HG02678 (cell line): ENCODE results near the gene PDZD8.

Experiments used
- ATAC-seq: cut with Tn5 transposase; IDR thresholded peaks from one replicate; pipeline ENCODE4 v1.9.1; 2021; ENCODE audit warnings: mild to moderate bottlenecking, moderate library complexity; ENCODE audit not compliant: unreplicated experiment

PDZD8 gene

DNA sequence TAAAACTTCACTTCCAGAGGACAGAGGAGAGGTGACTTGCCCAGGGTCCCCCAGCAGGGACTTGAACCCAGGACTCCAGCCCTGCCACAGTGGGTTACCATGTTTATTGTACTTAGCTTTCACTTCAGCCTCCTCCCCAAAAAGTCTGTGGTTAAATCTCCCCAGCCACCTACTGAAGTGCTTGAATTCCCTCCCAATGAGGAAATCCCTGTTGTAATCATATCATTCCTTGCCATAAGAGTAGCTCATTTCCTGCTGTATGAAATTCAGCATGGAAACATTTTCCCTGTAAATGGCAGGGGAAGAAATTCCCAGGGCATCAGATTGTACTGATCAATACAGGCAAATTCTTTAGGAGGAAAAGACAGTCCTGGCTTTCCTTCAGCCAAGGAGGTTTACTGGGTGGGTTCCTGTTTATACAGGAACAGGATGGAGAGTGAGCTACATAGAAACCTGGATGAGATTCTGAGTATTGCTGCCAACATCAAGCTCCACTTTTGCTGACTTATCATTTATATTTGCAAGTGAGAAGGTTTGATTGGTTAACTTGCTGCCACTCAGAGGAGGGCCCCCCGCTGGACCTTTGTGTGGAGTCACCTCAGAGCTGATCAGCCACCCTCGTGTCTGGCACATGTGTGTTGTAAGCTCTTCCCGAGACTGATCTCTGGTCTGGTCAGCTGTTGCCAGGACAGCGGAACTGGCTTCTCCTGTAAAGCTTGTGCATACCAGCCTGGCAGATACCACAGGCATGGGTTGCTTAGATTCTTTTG, 16.4 kb upstream of the PDZD8 start:
- no peak for ATAC-seq

GRCh38 chr10:117390420-117390819, 15.2 kb upstream of the PDZD8 start:
- ATAC-seq = no peak

DNA sequence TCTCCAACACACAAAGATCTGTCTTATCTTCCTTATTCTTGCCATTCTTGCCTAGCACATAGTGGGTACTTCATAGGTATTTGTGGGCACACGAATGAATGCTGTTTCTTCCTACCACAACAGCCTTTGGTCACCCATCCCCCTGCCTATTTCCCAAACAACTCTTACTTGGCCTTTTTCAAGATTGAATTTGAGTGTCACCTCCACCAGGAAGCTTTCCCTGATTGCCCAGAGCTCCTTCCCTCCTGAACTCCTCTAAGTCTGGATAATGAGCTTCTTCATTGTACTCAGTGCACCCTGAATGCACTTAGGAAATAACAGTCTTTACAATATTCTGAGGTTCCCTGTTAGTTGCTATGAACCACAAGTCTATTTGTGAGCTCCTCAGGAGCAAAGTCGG, 11.6 kb upstream of the PDZD8 start:
- no peak for ATAC-seq

DNA sequence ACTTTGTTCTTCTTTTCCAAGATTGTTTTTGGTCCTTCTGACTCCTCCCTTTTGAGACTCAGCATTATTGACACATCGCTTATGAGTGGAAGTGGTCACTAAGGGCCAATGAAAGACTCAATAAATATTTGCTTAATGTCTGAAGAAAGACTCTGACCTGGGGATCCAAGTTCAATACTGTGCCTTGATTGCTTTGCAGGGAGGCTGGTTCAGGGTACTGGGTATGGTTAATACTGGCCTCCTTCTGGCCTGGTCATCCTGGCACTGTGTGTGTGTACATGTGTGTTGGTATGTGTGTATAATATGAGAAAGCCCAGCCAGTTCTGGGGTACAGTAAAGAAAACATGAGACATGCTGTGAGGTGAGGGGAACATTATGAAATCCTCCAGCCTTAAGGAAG, 7.6 kb upstream of the PDZD8 start:
- no peak for ATAC-seq

GRCh38 chr10:117374506-117375359, 507 bp downstream of the PDZD8 start:
- peak; percentile 36 for ATAC-seq

- ATAC-seq = peak; percentile 19
These were observed 1.3 kb downstream of the PDZD8 start for GRCh38 chr10:117373823-117374505.

DNA sequence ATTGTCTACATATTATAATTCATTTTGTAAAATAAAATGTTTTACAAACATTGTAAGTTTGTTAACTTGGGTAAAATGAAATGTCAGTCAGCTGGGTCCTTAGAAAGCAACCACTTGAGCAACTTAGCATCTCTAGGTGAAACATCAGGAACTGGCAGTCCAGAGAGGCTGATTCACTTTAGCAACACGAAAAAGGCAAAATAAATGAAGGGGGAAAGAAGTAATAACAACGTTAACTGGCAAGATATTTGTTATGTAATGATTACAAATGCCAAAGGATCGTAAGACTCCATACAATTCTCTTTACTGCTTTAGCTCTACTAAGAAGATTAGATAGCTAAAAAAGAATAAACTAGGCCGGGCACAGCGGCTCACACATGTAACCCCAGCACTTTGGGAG, 5.0 kb downstream of the PDZD8 start:
- ATAC-seq = no peak

DNA sequence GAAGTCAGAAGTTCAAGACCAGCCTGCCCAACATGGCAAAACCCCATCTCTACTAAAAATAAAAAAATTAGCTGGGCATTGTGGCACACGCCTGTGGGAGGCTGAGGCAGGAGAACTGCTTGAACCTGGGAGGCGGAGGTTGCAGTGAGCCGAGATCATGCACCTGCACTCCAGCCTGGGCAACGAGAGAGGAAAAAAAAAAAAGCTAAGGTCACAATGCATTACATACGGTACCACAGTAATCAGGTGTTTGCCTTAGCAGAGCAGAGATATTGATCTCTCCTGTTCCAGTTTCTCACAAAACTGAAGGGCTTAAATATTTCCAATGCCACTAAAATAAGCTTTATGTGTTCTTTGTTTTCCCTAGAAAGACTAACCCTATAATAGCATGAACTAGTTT, 7.5 kb downstream of the PDZD8 start:
- ATAC-seq = no peak

DNA sequence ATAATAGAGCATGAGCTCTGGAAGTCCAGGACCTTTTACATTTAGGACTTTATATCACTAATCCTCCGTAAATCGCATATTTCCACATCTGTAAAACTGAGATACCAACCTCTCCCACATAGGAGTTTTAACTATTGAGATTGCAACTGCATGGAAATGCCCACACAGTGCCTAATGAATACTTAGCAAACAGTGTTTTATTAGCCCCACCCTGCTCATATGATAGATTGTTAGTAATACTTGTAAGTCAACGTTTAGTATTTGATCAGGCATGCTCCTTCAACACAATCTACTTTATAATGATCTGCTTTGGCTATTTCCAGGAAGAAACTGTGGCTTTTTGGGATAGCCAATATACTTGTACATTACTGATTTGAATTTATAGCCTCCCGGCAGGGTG, 8.5 kb downstream of the PDZD8 start:
- no peak for ATAC-seq

GRCh38 chr10:117365612-117366011, 9.6 kb downstream of the PDZD8 start:
- peak; percentile 39 for ATAC-seq

DNA sequence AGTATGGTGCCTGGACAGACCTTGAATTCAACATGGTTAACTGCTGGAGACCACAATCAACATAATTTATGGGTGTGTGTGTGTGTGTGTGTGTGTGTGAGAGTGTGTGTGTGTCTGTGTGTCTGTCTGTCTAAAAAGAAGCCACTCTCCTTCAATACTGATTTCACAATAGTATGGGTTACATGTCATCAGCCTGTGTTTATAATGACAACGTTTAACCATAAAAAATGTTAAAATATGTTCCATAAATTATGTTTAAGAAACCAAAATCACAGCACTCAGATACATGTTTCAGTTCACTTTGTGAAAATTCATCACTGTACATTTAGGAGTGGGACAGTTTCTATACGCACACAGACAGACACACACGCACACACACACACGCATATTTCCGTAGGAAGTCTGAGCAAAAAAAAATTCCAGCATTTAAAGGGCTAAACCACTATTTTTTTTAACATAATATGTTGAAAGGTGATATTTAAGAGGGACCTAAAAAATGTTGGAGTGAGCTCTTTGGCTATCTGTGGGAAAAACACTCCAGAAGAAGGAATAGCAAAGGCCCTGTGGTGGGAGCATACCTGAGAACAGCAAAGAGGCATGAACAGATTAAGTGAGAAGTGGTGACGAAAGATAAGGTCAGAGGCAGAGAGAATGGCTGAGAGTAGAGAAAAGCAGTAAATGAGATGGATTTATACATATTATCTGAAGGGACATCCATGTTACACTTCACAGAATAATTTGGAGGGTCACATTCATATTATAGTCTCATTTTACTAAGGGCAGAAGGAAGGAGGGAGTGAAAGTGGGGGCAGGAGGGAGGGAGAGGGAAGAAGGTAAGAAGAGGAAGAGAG, 10.9 kb downstream of the PDZD8 start:
- no peak for ATAC-seq

DNA sequence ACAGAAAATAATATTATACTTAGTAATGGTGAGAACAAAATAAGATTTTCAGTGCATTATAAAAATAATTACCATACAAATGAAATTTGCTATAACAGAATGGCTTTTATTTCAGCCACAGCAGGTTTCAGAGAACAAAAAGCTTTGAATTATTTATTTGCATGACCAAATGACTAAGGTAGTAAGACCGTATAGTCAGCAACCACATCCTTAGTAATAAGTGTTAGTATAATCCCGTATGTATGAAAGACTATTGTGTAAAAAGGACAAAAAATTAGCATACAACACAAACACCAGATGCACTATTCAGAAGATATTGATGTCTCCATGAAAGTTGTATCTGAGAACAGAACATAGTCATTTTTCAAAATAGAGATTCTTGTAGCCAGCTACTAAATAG, 12.2 kb downstream of the PDZD8 start:
- ATAC-seq = peak; percentile 40

DNA sequence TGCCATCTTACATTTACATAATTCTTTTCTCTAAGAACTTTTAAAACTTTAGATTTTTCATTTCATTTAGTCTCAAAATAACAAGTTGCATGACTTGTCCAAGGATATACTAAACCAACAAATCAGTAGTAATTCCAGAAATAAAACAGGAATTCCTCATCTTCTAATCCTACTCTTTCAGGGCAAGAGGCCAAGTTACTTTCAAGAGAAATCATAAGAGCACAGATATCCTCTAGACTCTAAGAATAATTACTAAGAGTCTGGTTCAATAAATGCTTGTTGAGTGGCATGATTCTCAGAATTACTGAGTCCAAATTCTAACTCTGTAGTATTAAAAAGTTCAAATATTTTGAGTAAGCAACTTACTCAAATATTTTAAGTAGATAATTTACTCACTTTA, 12.9 kb downstream of the PDZD8 start:
- ATAC-seq = no peak

DNA sequence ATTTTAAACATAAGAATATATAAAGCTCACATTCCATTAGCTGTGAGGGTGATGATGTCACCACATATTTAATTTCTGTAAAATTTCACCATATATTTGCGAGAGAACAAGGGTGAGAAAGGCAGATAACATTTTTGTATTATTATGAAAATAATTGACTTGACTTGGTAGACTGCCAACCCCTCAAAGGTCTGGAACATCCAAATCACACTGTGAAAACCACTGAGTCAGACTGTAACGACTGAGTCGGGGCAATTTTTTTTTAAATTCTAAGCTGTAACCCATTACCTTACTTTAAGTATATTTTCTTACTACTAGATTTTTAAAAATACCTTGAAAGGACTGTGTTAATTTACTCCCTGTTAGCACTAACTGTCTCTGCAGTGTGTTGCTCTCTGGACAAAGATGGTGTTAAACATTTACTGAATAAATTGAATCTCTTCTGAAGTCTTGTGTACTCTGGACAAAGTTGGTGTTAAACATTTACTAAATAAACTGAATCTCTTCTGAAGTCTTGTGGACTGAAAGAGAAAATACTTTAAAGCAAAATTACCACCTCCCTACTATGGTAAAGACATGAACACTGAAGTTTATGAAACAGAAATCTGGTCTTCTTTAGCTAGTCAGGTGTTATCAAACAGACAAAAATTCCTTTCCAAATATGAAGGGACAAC, 14.1 kb downstream of the PDZD8 start:
- peak; percentile 48 for ATAC-seq

DNA sequence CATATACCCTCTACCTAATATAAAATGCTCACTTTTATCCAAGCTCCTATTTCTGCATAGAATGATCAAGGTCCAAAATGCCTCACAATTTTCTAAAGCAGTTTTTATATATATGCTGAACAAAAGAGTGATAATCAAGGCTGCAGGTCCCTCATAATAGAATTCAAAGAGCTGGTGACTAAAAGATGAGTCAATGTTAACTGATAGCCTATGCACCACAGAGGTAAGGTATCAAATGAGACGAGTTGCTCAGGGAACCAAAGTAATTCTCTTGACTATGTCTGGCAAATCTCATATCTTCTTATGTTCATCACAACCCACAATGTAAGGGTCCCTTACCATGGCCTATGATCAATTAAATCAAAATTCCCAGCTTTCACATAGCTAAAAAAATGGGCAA, 15.2 kb downstream of the PDZD8 start:
- no peak for ATAC-seq

GRCh38 chr10:117355072-117355471, 20.2 kb downstream of the PDZD8 start:
- no peak for ATAC-seq

DNA sequence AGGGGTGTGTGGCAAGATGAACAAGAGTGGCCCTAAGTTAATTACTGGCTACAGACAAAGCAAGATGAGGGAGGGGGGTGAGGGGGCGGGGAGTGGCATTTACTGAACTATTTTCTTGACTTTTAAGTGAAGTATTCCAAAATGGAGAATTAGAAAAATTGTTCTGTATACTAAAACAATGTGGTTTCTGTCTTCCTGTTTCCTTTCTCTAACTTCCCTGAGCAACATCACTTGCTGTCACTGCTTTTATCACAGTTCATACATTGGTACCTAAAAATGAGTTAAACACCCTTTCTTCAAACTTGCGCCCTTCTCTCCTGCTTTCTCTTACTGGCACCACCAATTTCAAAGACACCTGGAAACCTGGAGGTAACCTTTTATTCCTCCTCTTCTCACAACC, 21.6 kb downstream of the PDZD8 start:
- no peak for ATAC-seq

- ATAC-seq = no peak
These were observed 22.5 kb downstream of the PDZD8 start for GRCh38 chr10:117352724-117353123.

GRCh38 chr10:117351996-117352395, 23.2 kb downstream of the PDZD8 start:
- no peak for ATAC-seq

DNA sequence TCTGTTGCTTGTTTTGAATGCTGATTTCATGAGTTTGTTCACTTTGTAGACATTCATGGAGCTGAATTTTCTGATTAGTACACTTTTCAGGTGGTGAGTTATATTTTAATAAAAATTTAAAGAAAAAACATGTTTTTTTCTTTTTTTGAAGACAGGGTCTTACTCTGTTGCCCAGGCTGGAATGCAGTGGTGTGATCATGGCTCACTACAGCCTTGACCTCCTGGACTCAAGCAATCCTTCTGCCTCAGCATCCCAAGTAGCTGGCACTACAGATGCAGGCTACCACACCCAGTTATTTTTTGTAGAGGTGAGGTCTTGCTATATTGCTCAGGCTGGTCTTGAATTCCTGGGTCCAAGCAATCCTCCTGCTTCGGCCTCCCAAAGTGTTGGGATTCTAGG, 23.7 kb downstream of the PDZD8 start:
- no peak for ATAC-seq
